BLaER1 (cell line): Measurements from ENCODE around the gene GHRHR.

Experiments used
- H3K27ac ChIP-seq: shearing (Covaris generic); formaldehyde crosslinking; 2 replicates; pipeline ENCODE4 v1.8.1; 2022
- H3K27me3 ChIP-seq: shearing (Covaris generic); formaldehyde crosslinking; 2 replicates; pipeline ENCODE4 v1.8.1; 2022
- H3K36me3 ChIP-seq: shearing (Covaris generic); formaldehyde crosslinking; 2 replicates; pipeline ENCODE4 v1.8.1; 2022
- H3K4me1 ChIP-seq: shearing (Covaris generic); formaldehyde crosslinking; 2 replicates; pipeline ENCODE4 v1.8.1; 2022
- H3K4me2 ChIP-seq: shearing (Covaris generic); formaldehyde crosslinking; 2 replicates; pipeline ENCODE4 v1.8.1; 2022
- H3K4me3 ChIP-seq: shearing (Covaris generic); formaldehyde crosslinking; 2 replicates; pipeline ENCODE4 v1.8.1; 2022
- H3K9ac ChIP-seq: shearing (Covaris generic); formaldehyde crosslinking; 2 replicates; pipeline ENCODE4 v1.8.1; 2022
- H3K9me3 ChIP-seq: shearing (Covaris generic); formaldehyde crosslinking; 2 replicates; pipeline ENCODE4 v1.8.1; 2022
- H4K20me1 ChIP-seq: shearing (Covaris generic); formaldehyde crosslinking; 2 replicates; pipeline ENCODE4 v1.8.1; 2022
- Cebpa-rat ChIP-seq: shearing (Covaris generic); IDR thresholded peaks from 2 replicates; pipeline ENCODE4 v1.8.1; 2022

Gene GHRHR

GRCh38 chr7:30954914-30955313, 8.8 kb upstream of the GHRHR start:
- Histone ChIP-seq H3K4me1 (no peaks in the 10 kb centered on the region), H3K9me3 (peaks cover 8% of the 10 kb centered on the region; the same call in 1 of the 2 replicates), H3K4me3 (no peak overlapping the region), H3K27ac (no peak overlapping the region), H4K20me1 (no peaks in the 10 kb centered on the region), H3K9ac (no peak overlapping the region), H3K27me3 (no peaks in the 10 kb centered on the region), H3K4me2 (no peak overlapping the region), H3K36me3 (no peaks in the 10 kb centered on the region)
- no peak for TF ChIP-seq Cebpa-rat

DNA sequence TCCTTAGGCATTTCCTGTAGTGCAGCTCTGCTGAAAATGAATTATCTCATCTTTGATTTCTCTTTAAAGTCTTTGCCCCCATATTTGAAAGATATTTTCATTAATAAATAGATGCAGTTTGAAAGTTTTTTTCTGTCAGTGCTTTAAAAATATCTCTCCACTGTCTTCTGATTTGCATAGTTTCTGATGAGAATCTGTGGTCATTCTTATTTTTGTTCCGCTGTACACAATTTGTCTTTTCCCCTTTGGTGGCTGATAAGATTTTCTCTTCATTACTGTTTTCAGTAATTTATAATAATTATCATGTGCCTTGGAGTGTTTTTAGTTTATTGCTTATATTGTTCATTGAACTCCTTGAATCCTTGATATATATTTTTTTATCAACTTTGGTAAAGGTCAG, 7.0 kb upstream of the GHRHR start:
- Histone ChIP-seq H3K4me1 (no peaks in the 10 kb centered on the region), H3K36me3 (no peaks in the 10 kb centered on the region), H3K9ac (no peak overlapping the region), H3K9me3 (peaks cover 6% of the 10 kb centered on the region; the same call in 1 of the 2 replicates), H3K4me3 (no peak overlapping the region), H3K27ac (no peak overlapping the region), H4K20me1 (no peaks in the 10 kb centered on the region), H3K27me3 (no peaks in the 10 kb centered on the region), H3K4me2 (no peak overlapping the region)
- no peak for TF ChIP-seq Cebpa-rat

DNA sequence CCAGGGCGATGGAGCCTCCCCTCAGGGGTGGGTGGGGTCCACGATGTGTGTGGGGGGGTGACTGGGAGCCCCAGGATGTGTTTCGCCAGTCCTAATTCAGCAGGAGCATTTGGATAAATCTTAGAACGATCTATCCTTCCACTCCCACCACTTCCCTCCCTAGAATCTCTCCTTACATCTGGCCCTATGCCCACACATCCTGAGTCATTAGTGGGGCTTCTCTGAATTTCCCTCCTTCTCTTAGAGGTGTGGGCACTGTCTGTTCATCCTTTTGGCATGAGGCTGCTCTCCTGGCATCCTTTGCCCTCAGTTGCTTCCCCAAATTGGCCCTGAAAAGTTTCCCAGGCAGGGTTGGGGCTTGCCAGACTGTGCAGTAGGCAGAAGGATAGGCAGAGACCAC, 1.6 kb downstream of the GHRHR start:
- Histone ChIP-seq H3K4me1 (peaks cover 34% of the 10 kb centered on the region), H3K4me2 (no peak overlapping the region), H3K27me3 (no peaks in the 10 kb centered on the region), H3K36me3 (no peaks in the 10 kb centered on the region), H3K4me3 (no peak overlapping the region), H4K20me1 (no peaks in the 10 kb centered on the region), H3K9me3 (no peaks in the 10 kb centered on the region), H3K9ac (no peak overlapping the region), H3K27ac (no peak overlapping the region)
- no peak for TF ChIP-seq Cebpa-rat

- Histone ChIP-seq H3K36me3 (no peaks in the 10 kb centered on the region), H3K9ac (no peak overlapping the region), H3K27me3 (no peaks in the 10 kb centered on the region), H3K4me1 (peaks cover 39% of the 10 kb centered on the region), H3K4me3 (no peak overlapping the region), H3K9me3 (no peaks in the 10 kb centered on the region), H4K20me1 (no peaks in the 10 kb centered on the region), H3K27ac (no peak overlapping the region), H3K4me2 (no peak overlapping the region)
- TF ChIP-seq Cebpa-rat: no peak
Measured at GRCh38 chr7:30965883-30966282, 2.1 kb downstream of the GHRHR start.

- no peak overlapping the region for H3K4me3 ChIP-seq
- TF ChIP-seq Cebpa-rat: no peak
- peaks cover 54% of the 10 kb centered on the region for H3K4me1 ChIP-seq
- H3K27ac ChIP-seq: no peak overlapping the region
- peak overlapping the region; percentile 44 for H3K4me2 ChIP-seq
- no peak overlapping the region for H3K9ac ChIP-seq
- no peaks in the 10 kb centered on the region for H3K27me3 ChIP-seq
- H4K20me1 ChIP-seq: no peaks in the 10 kb centered on the region
- H3K9me3 ChIP-seq: no peaks in the 10 kb centered on the region
- H3K36me3 ChIP-seq: no peaks in the 10 kb centered on the region
Measured at GRCh38 chr7:30968294-30968693, 4.5 kb downstream of the GHRHR start.

DNA sequence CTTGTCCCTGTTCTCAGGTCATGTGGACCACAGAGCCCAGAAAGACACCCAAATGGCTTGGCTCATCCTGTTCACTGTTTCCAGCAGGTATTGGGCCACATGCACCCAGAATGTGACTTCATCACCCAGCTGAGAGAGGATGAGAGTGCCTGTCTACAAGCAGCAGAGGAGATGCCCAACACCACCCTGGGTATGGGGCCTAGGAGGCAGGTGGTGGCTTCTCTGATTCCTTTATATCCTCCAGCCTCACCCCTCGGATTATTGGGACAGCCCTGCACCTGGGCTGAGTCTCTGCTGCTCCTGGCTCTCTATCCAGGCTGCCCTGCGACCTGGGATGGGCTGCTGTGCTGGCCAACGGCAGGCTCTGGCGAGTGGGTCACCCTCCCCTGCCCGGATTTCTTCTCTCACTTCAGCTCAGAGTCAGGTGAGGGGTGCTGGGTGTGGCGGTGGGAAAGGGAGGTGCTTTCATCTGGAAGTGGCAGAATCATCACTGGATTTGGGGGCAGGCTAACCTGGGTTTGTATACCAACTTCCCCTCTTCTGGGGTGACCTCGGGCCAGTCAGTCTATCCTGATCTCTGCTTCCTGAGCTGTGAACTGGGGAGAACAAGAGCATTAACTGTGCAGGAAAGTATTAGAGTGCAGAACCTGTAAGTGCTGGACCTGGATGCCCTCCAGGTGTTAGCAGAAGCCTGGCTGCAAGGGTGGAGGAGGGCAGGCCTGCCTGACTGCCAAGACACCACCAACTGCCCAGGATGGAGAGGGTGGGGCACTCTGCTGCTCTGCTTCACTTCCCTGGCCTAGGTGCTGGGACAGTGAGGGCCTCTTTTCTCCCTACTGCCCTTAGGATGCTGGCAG, 5.2 kb downstream of the GHRHR start:
- Histone ChIP-seq H3K4me2 (peak overlapping the region; percentile 47), H3K9me3 (no peaks in the 10 kb centered on the region), H3K4me3 (no peak overlapping the region), H3K4me1 (peaks cover 54% of the 10 kb centered on the region), H3K27ac (0 out of 2 replicates have a peak overlapping the region, but pooled peaks have one; percentile 49), H3K9ac (0 out of 2 replicates have a peak overlapping the region, but pooled peaks have one; percentile 6), H3K27me3 (no peaks in the 10 kb centered on the region), H3K36me3 (no peaks in the 10 kb centered on the region), H4K20me1 (no peaks in the 10 kb centered on the region)
- TF ChIP-seq Cebpa-rat: no peak

DNA sequence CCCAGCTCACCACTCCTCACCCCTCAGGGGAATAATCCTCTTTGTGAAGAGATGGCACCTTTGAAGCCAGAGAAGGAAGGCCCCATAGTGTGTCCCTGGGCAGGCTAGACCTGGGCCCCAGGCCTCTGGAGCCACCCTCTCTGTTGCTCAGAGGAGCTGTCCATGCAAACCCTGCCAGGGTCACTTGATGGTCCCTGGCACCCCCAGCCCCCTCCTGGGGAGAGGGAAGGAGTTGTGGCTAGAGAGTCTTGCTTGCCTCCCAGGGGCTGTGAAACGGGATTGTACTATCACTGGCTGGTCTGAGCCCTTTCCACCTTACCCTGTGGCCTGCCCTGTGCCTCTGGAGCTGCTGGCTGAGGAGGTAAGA, 5.8 kb downstream of the GHRHR start:
- no peak overlapping the region for H3K4me3 ChIP-seq
- no peaks in the 10 kb centered on the region for H4K20me1 ChIP-seq
- H3K4me1 ChIP-seq: peaks cover 57% of the 10 kb centered on the region
- no peaks in the 10 kb centered on the region for H3K36me3 ChIP-seq
- no peaks in the 10 kb centered on the region for H3K27me3 ChIP-seq
- H3K9me3 ChIP-seq: no peaks in the 10 kb centered on the region
- no peak for TF ChIP-seq Cebpa-rat
- peak overlapping the region; percentile 47 for H3K4me2 ChIP-seq
- H3K9ac ChIP-seq: 0 out of 2 replicates have a peak overlapping the region, but pooled peaks have one; percentile 6
- no peak overlapping the region for H3K27ac ChIP-seq

- peaks cover 57% of the 10 kb centered on the region for H3K4me1 ChIP-seq
- no peaks in the 10 kb centered on the region for H3K9me3 ChIP-seq
- no peak overlapping the region for H3K4me3 ChIP-seq
- TF ChIP-seq Cebpa-rat: no peak
- no peaks in the 10 kb centered on the region for H3K27me3 ChIP-seq
- H3K9ac ChIP-seq: no peak overlapping the region
- peak overlapping the region; percentile 47 for H3K4me2 ChIP-seq
- no peak overlapping the region for H3K27ac ChIP-seq
- no peaks in the 10 kb centered on the region for H3K36me3 ChIP-seq
- H4K20me1 ChIP-seq: no peaks in the 10 kb centered on the region
Measured at GRCh38 chr7:30970074-30970473, 6.3 kb downstream of the GHRHR start.

- Histone ChIP-seq H3K9ac (no peak overlapping the region), H3K4me3 (no peak overlapping the region), H3K4me2 (peak overlapping the region; percentile 47), H3K27ac (no peak overlapping the region), H3K4me1 (peaks cover 58% of the 10 kb centered on the region), H3K36me3 (no peaks in the 10 kb centered on the region), H3K9me3 (no peaks in the 10 kb centered on the region), H3K27me3 (no peaks in the 10 kb centered on the region), H4K20me1 (no peaks in the 10 kb centered on the region)
- no peak for TF ChIP-seq Cebpa-rat
Measured at GRCh38 chr7:30970594-30971094, 6.9 kb downstream of the GHRHR start.

DNA sequence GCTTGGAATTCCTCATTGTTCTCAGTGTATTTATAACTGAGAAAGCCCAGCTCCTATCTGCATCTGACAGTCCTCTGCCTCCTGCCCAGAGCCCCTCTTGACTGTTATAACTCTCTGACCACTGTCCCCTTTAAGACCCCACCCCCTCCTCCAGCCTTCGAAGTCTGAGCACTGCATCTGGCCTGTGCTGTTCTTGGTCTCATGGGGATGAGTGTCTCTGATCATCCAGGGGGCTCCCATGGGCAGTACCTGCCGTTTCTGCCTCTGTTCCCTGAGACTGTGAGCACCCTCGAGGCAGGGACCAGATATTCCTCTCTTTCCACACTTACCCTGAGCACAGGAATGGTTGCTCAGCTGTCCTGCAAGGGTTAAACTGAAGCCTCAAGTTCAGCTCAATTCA, 7.7 kb downstream of the GHRHR start:
- Histone ChIP-seq H4K20me1 (no peaks in the 10 kb centered on the region), H3K9ac (no peak overlapping the region), H3K4me1 (peaks cover 58% of the 10 kb centered on the region), H3K36me3 (no peaks in the 10 kb centered on the region), H3K27ac (no peak overlapping the region), H3K4me2 (peak overlapping the region; percentile 47), H3K4me3 (no peak overlapping the region), H3K27me3 (no peaks in the 10 kb centered on the region), H3K9me3 (no peaks in the 10 kb centered on the region)
- TF ChIP-seq Cebpa-rat: no peak
